HEK293T (cell line): ENCODE measurements around the gene RPA3.

Experiments used
- ARNT ChIP-seq: fragments of 450-650 bp; IDR thresholded peaks from 2 replicates; pipeline ENCODE4 v1.6.1; 2017; ENCODE audit warnings: mild to moderate bottlenecking
- ELF4 ChIP-seq: fragments of 450-650 bp; IDR thresholded peaks from 2 replicates; pipeline ENCODE4 v1.6.1; 2017; ENCODE audit warnings: antibody characterized with exemption
- FOXA1 ChIP-seq: fragments of 450-650 bp; IDR thresholded peaks from 2 replicates; pipeline ENCODE4 v1.6.1; 2016; ENCODE audit warnings: mild to moderate bottlenecking
- FOXK2 ChIP-seq: fragments of 450-650 bp; IDR thresholded peaks from 2 replicates; pipeline ENCODE4 v1.6.1; 2016; ENCODE audit warnings: mild to moderate bottlenecking
- FOXM1 ChIP-seq: fragments of 450-650 bp; IDR thresholded peaks from 2 replicates; pipeline ENCODE4 v1.6.1; 2017; ENCODE audit warnings: mild to moderate bottlenecking, borderline replicate concordance
- L3MBTL2 ChIP-seq: fragments of 450-650 bp; conservative IDR thresholded peaks from 2 replicates; pipeline ENCODE4 v1.6.1; 2016; ENCODE audit warnings: mild to moderate bottlenecking
- NFRKB ChIP-seq: fragments of 450-650 bp; IDR thresholded peaks from 2 replicates; pipeline ENCODE4 v1.6.1; 2016; ENCODE audit warnings: mild to moderate bottlenecking, moderate library complexity
- SP1 ChIP-seq: fragments of 450-650 bp; IDR thresholded peaks from 2 replicates; pipeline ENCODE4 v1.6.1; 2017
- SUZ12 ChIP-seq: fragments of 450-650 bp; IDR thresholded peaks from 2 replicates; pipeline ENCODE4 v1.6.1; 2016; ENCODE audit warnings: mild to moderate bottlenecking
- TARDBP ChIP-seq: fragments of 450-650 bp; IDR thresholded peaks from 2 replicates; pipeline ENCODE4 v1.6.1; 2016
- ZNF384 ChIP-seq: fragments of 450-650 bp; IDR thresholded peaks from 2 replicates; pipeline ENCODE4 v1.6.1; 2016
- TF ChIP-seq, protein P1 (sequence below): fragments of 450-650 bp; IDR thresholded peaks from 2 replicates; pipeline ENCODE4 v1.6.1; 2016

- no peak for TF ChIP-seq FOXK2
- TF ChIP-seq FOXA1: no peak
- TF ChIP-seq SP1: no peak
- no peak for TF ChIP-seq TARDBP
- TF ChIP-seq SUZ12: no peak
- TF ChIP-seq FOXM1: no peak
- TF ChIP-seq ELF4: no peak
- TF ChIP-seq L3MBTL2: no peak
- TF ChIP-seq ARNT: no peak
- TF ChIP-seq, protein P1, sequence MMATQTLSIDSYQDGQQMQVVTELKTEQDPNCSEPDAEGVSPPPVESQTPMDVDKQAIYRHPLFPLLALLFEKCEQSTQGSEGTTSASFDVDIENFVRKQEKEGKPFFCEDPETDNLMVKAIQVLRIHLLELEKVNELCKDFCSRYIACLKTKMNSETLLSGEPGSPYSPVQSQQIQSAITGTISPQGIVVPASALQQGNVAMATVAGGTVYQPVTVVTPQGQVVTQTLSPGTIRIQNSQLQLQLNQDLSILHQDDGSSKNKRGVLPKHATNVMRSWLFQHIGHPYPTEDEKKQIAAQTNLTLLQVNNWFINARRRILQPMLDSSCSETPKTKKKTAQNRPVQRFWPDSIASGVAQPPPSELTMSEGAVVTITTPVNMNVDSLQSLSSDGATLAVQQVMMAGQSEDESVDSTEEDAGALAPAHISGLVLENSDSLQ: no peak
- TF ChIP-seq ZNF384: no peak
- TF ChIP-seq NFRKB: no peak
These were observed at the start of gene RPA3 for GRCh38 chr7:7718492-7718891.
